ENCODE measurements around the gene DOK6.

DNA sequence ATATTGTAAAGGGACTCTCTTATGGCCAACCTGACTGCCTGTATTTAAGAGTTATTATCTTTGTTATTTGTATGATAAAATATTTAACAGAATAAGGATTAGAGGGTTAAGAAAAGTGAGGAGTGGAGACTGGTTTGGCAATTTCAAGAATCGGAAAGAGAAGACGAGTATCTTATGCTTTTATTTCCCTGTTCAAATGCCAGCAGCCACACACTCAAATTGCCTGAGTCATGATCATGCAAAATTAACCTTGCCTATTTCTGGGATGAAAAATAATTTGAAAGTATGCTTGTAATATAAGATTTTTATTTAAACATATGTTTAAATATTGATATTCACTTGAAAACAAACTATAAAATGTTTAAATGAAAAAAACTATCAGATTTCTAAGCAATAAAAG is 358.4 kb downstream of the DOK6 start:
- no peak for TF ChIP-seq POLR2AphosphoS5 (IDR thresholded peaks at IDR 0.05; ENCODE audit: low read depth)
- TF ChIP-seq, protein P1, sequence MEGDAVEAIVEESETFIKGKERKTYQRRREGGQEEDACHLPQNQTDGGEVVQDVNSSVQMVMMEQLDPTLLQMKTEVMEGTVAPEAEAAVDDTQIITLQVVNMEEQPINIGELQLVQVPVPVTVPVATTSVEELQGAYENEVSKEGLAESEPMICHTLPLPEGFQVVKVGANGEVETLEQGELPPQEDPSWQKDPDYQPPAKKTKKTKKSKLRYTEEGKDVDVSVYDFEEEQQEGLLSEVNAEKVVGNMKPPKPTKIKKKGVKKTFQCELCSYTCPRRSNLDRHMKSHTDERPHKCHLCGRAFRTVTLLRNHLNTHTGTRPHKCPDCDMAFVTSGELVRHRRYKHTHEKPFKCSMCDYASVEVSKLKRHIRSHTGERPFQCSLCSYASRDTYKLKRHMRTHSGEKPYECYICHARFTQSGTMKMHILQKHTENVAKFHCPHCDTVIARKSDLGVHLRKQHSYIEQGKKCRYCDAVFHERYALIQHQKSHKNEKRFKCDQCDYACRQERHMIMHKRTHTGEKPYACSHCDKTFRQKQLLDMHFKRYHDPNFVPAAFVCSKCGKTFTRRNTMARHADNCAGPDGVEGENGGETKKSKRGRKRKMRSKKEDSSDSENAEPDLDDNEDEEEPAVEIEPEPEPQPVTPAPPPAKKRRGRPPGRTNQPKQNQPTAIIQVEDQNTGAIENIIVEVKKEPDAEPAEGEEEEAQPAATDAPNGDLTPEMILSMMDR (conservative IDR thresholded peaks at IDR 0.05; ENCODE audit: low read depth in 2 of 2) = no peak
- TF ChIP-seq, protein P2, sequence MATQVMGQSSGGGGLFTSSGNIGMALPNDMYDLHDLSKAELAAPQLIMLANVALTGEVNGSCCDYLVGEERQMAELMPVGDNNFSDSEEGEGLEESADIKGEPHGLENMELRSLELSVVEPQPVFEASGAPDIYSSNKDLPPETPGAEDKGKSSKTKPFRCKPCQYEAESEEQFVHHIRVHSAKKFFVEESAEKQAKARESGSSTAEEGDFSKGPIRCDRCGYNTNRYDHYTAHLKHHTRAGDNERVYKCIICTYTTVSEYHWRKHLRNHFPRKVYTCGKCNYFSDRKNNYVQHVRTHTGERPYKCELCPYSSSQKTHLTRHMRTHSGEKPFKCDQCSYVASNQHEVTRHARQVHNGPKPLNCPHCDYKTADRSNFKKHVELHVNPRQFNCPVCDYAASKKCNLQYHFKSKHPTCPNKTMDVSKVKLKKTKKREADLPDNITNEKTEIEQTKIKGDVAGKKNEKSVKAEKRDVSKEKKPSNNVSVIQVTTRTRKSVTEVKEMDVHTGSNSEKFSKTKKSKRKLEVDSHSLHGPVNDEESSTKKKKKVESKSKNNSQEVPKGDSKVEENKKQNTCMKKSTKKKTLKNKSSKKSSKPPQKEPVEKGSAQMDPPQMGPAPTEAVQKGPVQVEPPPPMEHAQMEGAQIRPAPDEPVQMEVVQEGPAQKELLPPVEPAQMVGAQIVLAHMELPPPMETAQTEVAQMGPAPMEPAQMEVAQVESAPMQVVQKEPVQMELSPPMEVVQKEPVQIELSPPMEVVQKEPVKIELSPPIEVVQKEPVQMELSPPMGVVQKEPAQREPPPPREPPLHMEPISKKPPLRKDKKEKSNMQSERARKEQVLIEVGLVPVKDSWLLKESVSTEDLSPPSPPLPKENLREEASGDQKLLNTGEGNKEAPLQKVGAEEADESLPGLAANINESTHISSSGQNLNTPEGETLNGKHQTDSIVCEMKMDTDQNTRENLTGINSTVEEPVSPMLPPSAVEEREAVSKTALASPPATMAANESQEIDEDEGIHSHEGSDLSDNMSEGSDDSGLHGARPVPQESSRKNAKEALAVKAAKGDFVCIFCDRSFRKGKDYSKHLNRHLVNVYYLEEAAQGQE (IDR thresholded peaks at IDR 0.05; ENCODE audit: unreplicated experiment) = no peak
- TF ChIP-seq CREB1 (CRISPR knock-in tag; IDR thresholded peaks at IDR 0.05; ENCODE audit: low read depth) = no peak
- no peak for TF ChIP-seq JUNB (IDR thresholded peaks at IDR 0.05; ENCODE audit: unreplicated experiment)
- TF ChIP-seq EZH2 (IDR thresholded peaks at IDR 0.05; ENCODE audit: low read depth, unreplicated experiment) = no peak
- TF ChIP-seq, protein P3, sequence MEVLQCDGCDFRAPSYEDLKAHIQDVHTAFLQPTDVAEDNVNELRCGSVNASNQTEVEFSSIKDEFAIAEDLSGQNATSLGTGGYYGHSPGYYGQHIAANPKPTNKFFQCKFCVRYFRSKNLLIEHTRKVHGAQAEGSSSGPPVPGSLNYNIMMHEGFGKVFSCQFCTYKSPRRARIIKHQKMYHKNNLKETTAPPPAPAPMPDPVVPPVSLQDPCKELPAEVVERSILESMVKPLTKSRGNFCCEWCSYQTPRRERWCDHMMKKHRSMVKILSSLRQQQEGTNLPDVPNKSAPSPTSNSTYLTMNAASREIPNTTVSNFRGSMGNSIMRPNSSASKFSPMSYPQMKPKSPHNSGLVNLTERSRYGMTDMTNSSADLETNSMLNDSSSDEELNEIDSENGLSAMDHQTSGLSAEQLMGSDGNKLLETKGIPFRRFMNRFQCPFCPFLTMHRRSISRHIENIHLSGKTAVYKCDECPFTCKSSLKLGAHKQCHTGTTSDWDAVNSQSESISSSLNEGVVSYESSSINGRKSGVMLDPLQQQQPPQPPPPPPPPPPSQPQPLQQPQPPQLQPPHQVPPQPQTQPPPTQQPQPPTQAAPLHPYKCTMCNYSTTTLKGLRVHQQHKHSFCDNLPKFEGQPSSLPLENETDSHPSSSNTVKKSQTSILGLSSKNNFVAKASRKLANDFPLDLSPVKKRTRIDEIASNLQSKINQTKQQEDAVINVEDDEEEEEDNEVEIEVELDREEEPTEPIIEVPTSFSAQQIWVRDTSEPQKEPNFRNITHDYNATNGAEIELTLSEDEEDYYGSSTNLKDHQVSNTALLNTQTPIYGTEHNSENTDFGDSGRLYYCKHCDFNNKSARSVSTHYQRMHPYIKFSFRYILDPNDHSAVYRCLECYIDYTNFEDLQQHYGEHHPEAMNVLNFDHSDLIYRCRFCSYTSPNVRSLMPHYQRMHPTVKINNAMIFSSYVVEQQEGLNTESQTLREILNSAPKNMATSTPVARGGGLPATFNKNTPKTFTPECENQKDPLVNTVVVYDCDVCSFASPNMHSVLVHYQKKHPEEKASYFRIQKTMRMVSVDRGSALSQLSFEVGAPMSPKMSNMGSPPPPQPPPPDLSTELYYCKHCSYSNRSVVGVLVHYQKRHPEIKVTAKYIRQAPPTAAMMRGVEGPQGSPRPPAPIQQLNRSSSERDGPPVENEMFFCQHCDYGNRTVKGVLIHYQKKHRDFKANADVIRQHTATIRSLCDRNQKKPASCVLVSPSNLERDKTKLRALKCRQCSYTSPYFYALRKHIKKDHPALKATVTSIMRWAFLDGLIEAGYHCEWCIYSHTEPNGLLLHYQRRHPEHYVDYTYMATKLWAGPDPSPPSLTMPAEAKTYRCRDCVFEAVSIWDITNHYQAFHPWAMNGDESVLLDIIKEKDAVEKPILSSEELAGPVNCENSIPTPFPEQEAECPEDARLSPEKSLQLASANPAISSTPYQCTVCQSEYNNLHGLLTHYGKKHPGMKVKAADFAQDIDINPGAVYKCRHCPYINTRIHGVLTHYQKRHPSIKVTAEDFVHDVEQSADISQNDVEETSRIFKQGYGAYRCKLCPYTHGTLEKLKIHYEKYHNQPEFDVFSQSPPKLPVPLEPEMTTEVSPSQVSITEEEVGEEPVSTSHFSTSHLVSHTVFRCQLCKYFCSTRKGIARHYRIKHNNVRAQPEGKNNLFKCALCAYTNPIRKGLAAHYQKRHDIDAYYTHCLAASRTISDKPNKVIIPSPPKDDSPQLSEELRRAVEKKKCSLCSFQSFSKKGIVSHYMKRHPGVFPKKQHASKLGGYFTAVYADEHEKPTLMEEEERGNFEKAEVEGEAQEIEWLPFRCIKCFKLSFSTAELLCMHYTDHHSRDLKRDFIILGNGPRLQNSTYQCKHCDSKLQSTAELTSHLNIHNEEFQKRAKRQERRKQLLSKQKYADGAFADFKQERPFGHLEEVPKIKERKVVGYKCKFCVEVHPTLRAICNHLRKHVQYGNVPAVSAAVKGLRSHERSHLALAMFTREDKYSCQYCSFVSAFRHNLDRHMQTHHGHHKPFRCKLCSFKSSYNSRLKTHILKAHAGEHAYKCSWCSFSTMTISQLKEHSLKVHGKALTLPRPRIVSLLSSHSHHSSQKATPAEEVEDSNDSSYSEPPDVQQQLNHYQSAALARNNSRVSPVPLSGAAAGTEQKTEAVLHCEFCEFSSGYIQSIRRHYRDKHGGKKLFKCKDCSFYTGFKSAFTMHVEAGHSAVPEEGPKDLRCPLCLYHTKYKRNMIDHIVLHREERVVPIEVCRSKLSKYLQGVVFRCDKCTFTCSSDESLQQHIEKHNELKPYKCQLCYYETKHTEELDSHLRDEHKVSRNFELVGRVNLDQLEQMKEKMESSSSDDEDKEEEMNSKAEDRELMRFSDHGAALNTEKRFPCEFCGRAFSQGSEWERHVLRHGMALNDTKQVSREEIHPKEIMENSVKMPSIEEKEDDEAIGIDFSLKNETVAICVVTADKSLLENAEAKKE (CRISPR knock-in tag; IDR thresholded peaks at IDR 0.05) = no peak
- no peak for TF ChIP-seq ZNF114 (CRISPR knock-in tag; IDR thresholded peaks at IDR 0.05)
- TF ChIP-seq EZH2phosphoT487 (IDR thresholded peaks at IDR 0.05; ENCODE audit: unreplicated experiment) = no peak
- TF ChIP-seq STAT1 (IDR thresholded peaks at IDR 0.05; ENCODE audit: unreplicated experiment) = no peak
- TF ChIP-seq ZNF331 (CRISPR knock-in tag; IDR thresholded peaks at IDR 0.05; ENCODE audit: low read depth) = no peak
- TF ChIP-seq, protein P4, sequence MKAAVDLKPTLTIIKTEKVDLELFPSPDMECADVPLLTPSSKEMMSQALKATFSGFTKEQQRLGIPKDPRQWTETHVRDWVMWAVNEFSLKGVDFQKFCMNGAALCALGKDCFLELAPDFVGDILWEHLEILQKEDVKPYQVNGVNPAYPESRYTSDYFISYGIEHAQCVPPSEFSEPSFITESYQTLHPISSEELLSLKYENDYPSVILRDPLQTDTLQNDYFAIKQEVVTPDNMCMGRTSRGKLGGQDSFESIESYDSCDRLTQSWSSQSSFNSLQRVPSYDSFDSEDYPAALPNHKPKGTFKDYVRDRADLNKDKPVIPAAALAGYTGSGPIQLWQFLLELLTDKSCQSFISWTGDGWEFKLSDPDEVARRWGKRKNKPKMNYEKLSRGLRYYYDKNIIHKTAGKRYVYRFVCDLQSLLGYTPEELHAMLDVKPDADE (IDR thresholded peaks at IDR 0.05) = no peak
- TF ChIP-seq NANOG (IDR thresholded peaks at IDR 0.05; ENCODE audit: borderline replicate concordance) = no peak
